DMS53 treated with DMSO at 0.1 percent for 48 hours (cell line): Measurements from ENCODE around the gene ANKRD66.
A peak's percentile ranks its signal among the peaks of the same experiment; 100 is the strongest.
"Not testable (repeated sequence)": the region's sequence is repeated elsewhere in the genome, so short reads cannot be mapped to it uniquely, and the experiment has no call there.

Experiments
- DNase-seq: peaks from one replicate; lab custom pipeline; 2025; ENCODE audit not compliant: unreplicated experiment; lab: John Stamatoyannopoulos, UW

Gene ANKRD66

GRCh38 chr6:46751658-46752057 lies 4.9 kb downstream of the ANKRD66 start:
- no peak for DNase-seq

DNA sequence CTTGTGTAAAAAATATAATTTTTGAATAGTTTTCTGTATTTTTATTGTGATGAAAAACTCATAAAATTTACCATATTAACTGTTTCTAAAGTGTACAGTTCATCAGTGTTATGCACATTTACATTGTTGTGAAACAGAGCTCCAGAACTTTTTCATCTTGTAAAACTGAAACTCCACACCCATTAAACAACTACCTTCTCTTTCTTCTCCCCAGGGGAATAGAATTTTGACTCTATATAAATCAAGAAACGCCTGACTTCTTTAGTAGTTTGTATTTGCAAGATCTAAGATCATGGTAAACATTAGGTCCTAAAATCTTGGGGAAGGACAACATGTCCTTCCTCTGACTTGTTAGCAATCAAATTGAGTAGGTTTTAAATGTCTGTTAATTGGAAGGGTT lies 9.1 kb downstream of the ANKRD66 start:
- no peak for DNase-seq

DNA sequence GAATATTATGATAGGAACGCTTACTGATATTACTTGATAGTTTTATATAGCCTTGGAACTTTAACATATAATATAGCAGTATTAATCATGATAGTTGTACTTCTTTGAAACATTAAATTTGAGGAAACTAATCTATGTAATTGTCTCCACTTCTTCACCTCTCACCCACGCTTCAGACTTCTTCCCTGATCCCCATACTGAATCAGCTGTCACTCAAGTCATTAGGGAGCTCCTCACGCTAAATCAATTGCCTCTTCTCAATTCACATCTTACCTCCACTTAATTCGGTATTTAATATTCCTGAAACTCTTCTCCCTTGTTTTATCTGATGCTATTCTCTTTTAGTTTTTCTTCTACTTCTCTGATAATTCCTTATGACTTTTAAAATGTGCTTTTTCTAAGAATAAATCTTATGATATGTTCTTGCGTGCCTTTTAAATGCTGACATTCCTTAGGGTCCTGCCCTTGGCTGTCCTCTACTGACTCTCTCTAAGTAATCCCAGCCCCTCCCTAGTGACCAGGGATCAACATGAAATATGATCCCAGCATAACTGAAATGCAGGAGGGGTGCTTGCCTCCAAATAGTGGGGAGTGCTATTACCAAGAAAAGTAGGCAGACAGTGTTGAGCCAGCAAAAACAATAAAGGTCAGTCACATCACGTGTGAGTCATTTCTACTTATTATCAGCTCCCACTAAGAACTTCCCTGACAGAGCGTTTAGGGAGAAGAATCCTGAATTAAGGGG lies 9.9 kb downstream of the ANKRD66 start:
- no peak for DNase-seq

GRCh38 chr6:46757214-46757596 lies 10.5 kb downstream of the ANKRD66 start:
- no peak for DNase-seq

- no peak for DNase-seq
Observed at GRCh38 chr6:46758960-46759753, 12.4 kb downstream of the ANKRD66 start.

- peak; percentile 10 for DNase-seq
Observed at GRCh38 chr6:46760925-46761324, 14.2 kb downstream of the ANKRD66 start.

DNA sequence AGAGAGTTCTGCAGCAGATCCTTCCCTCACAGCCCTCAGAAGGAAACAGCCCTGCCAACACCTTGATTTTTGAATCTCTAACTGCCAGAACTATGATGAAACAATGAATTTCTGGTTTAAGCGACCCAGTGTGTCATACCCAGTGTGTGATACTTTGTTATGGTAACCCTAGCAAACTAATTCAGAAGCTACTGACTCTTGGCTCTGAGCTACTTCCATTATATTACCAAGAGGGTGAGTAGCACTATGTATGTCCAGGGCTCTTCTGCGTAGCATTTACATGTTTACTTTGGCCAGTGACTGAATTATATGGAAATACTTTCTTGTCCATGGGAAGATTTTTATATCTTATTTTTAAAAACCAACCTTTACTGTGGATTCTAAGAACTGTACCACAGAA lies 16.7 kb downstream of the ANKRD66 start:
- no peak for DNase-seq

DNA sequence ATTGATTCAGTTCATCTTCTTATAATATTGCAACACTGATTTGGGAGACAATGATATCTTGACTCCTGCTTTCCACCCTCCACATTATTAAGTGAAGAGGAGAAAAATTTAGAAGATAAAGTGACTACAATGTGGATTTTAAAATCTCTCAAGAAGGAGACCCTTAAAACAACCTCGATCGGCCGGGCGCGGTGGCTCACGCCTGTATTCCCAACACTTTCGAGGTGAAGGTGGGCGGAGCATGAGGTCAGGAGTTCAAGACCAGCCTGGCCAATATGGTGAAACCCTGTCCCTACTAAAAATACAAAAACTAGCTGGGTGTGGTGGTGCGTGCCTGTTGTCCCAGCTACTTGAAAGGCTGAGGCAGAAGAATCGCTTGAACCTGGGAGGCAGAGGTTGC lies 17.5 kb downstream of the ANKRD66 start:
- not testable (repeated sequence) for DNase-seq

DNA sequence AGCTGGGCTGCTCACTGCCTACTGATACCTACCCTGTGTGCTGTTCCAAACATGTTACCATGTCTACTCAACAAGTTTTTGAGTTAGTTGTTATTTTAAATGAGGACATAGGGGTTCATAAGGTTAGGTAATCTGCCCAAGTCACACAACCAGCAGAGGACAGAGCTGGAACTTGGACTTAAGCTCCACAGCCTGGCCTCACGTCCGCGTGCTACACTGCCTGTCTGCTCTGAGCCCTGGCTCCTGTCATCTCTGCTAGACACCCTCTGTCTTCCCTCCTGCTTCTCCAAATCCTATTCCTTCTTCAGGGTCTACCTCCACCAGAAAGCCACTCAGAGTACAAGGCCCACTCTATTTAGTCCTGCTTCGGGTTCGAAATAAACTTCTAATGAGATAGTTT lies 18.2 kb downstream of the ANKRD66 start:
- DNase-seq: no peak

- DNase-seq: no peak
Observed at GRCh38 chr6:46772016-46772415, 25.3 kb downstream of the ANKRD66 start.

DNA sequence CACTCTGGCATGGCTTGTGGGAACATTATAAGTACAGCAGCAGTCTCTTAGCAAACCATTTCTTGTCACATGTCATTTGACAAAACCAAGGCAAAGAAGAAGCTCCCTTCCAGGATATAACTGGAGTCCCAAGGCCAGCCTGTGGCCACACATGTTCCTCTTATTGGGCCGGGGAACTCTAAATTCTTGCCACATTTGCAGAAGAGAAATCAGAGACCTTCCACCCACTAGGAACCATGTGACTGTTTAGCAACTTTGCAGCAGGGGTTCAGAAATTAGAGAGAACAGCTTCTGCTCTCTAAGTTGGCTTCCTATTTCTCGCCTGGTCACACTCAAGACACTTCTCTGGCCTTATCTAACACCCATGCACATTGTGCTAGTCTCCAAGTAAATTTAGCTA lies 26.0 kb downstream of the ANKRD66 start:
- DNase-seq: no peak

DNA sequence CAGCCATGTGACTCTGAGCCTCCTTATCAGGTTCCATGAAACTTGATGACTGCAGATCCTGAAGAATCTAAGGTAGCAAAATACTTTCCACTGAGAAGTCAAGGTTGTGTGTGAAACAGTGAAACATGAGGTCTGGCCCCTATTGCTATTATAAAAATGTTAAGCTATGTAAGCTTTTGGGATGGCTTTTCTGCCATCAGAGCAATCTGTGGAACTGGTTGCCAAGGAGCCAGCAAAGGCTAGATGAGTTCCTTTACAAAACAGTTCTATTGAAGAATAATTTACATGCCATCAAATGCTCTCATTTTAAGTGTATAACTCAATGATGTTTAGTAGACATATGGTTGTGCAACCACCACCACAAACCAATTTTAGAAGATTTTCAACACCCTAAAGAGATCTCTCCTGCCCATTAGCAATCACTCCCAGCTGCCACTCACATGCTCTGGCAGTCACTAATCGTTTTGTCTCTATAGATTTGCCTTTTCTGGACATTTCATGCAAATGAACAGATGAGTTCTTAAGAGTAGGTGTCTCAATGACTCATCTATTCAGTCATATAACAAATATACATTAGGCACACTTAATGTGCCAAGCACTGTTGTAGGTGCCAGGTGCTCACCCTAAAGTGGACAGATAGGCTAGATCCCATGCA lies 26.6 kb downstream of the ANKRD66 start:
- DNase-seq: peak; percentile 75

GRCh38 chr6:46774736-46775135 lies 28.0 kb downstream of the ANKRD66 start:
- not testable (repeated sequence) for DNase-seq

DNA sequence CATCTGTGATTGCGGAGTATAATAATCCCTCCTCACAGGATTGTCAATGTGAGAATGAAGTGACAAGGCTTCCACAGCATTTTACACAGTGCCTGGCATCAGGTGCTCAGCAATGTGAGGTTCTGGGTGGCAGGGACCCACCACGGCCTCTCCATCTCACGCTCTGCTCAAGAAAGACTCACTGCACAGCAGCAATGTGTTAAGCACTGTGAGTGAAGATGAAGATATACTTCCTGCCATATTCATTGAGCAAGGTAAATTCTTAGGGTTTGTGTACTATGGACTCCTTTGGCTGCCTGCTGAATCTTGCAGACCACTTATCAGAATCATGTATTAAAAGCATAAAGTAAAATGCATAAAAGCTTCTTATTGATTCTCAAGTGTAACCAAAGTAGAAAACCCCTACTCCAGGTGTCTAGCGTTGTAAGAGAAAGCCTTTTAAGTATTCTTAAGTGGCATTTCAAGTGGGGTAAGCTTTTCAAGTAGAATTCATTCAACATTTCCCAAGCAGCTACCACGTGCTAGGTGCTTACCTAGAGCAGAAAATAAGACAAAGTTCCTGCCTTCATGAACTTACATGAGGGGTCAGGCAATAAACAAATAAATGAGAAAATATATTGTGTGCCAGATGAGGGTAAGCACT lies 29.5 kb downstream of the ANKRD66 start:
- DNase-seq: no peak

DNA sequence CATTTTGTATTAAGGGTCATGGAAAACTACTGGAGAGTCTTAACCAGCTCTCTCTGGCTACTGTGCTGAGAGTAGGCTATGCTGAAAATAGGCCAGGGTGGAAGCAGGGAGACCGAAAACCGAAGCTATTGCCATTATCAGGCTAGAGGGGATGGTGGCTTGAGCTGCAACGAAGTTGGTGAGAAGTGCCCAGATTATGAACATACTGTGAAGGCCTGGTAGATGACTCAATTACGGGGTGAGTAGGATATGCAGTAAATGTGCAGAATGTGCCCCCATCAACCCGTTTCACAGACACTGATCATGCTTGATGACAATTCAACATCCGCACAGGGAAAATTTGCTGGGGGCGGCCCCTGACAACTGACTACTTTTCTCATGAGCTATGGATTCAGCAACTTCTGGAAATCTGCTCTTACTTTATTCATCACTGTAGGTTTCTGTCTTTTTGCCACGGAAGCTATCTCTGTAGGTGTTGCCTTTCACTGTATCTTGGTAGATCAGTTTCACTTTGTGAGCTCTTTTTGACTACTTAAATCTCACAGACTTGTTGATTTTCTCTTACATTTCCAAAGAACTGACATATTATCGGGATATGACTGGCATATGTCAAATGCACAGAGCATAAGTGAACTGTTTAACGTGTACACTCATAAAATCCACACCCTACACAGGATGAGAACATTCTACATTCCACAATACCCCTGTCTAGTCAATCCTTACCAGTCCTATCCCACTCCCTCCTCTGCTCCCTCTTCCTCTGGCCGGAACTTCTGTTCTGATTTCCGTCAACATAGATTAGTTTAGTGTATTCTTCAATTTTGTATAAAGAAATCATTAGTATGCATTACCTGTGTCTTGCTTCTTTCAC lies 31.0 kb downstream of the ANKRD66 start:
- no peak for DNase-seq

- peak; percentile 69 for DNase-seq
Observed at GRCh38 chr6:46781478-46782378, 35.0 kb downstream of the ANKRD66 start.

DNA sequence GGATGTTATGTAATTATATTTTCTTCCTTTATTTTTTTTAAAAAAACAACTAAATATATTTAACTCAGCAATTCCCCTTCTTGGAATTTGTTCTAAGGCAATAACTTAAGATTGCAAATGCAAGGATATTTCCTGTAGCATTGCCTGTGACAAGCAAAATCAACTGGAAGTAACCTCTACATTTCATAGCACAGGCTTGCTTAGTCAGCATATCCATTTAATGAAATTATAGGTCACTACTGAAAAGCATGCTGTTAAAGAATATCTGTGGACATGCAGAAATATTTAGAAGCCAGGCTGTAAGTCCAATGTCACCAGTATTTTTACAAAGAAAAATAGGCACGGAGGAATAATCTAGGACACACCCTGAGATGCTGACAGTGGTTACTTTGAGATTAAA lies 37.8 kb downstream of the ANKRD66 start:
- no peak for DNase-seq

DNA sequence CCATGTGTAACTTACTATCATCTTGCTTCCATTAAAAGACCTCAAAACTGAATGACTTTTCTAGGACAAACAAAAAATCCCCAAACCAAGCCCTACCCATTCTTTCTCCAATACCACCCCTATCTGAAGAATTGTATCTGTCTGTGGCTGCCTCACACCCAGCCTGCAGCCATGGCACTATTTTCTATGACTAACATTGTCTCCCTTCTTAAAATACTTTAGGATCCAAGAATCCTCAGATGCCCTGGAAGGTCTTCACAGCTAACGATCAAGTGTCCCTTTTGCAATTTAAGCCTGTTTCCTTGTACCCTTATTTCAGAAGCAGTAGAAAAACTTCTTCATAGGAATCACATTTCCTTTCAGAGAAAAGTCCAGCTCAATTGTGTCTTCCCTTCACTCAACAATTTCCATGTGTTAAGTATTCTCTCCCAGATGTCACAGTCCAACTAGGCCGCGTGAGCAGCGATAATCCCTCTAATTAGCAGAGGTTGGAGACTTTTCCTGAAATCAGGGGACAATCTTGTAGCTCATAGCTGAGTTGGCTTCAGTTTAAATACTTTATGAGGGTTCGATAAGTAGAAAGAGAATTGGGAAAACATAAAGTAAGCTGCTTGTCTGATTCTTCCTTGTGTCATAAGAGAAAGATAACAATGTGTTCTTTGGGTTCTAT lies 41.3 kb downstream of the ANKRD66 start:
- DNase-seq: no peak

DNA sequence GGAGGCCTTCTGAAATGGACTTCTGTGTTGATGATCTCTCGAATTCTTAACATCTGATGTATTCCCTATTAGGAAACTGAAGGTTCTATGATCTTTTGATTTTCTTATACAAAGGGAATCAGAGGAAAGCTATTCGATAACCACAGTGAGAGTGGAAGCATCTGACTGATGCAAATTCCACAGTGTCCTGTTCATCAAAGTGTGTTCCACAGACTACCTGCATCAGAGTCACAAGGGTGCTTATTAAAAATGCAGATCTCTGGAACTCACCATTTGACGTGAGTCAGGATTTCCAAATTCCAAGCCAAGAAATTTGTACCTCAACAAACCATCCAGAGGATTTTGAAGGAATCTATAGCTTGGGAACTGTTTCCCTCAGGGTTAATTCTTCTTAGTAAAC lies 42.1 kb downstream of the ANKRD66 start:
- DNase-seq: no peak
